ENCODE measurements around the gene DTX3L.
"Not testable (repeated sequence)": the region's sequence is repeated elsewhere in the genome, so short reads cannot be mapped to it uniquely, and the experiment has no call there.

Gene DTX3L

GRCh38 chr3:122562923-122563716, 1.0 kb upstream of the DTX3L start:
- no peak for DNase-seq

- no peak for DNase-seq
Measured at GRCh38 chr3:122563717-122564025, 467 bp upstream of the DTX3L start.

GRCh38 chr3:122568131-122568530, 4.0 kb downstream of the DTX3L start:
- not testable (repeated sequence) for DNase-seq

- no peak for DNase-seq
Measured at GRCh38 chr3:122568755-122569154, 4.6 kb downstream of the DTX3L start.

GRCh38 chr3:122572940-122573412, 8.8 kb downstream of the DTX3L start:
- peak; percentile 15 for DNase-seq

- DNase-seq = no peak
Measured at GRCh38 chr3:122576174-122576940, 12.2 kb downstream of the DTX3L start.

- DNase-seq = peak; percentile 18
Measured at GRCh38 chr3:122577409-122578031, 13.4 kb downstream of the DTX3L start, which contains the start of gene PARP15. TSS of gene PARP15 (plus strand) at chr3:122577650. CDS start at chr3:122577668, 18 bp downstream.

- no peak for DNase-seq
Measured at GRCh38 chr3:122578069-122578740, 14.1 kb downstream of the DTX3L start.

GRCh38 chr3:122580470-122580869, 16.3 kb downstream of the DTX3L start:
- no peak for DNase-seq

- no peak for DNase-seq
Measured at GRCh38 chr3:122581622-122582021, 17.5 kb downstream of the DTX3L start.

- DNase-seq = no peak
Measured at GRCh38 chr3:122582390-122582789, 18.3 kb downstream of the DTX3L start.

GRCh38 chr3:122586098-122586497, 22.0 kb downstream of the DTX3L start:
- DNase-seq = no peak

- DNase-seq = no peak
Measured at GRCh38 chr3:122586773-122587485, 22.8 kb downstream of the DTX3L start.

GRCh38 chr3:122587572-122587971, 23.4 kb downstream of the DTX3L start:
- DNase-seq = no peak

GRCh38 chr3:122589297-122589696, 25.2 kb downstream of the DTX3L start:
- no peak for DNase-seq

- DNase-seq = no peak
Measured at GRCh38 chr3:122590610-122591009, 26.5 kb downstream of the DTX3L start.

- no peak for DNase-seq
Measured at GRCh38 chr3:122594025-122594424, 29.9 kb downstream of the DTX3L start.

- no peak for DNase-seq
Measured at GRCh38 chr3:122598151-122598550, 34.0 kb downstream of the DTX3L start.

- no peak for DNase-seq
Measured at GRCh38 chr3:122598556-122598955, 34.4 kb downstream of the DTX3L start.

GRCh38 chr3:122602011-122602710, 38.0 kb downstream of the DTX3L start:
- no peak for DNase-seq

- DNase-seq = no peak
Measured at GRCh38 chr3:122603056-122603455, 38.9 kb downstream of the DTX3L start.

GRCh38 chr3:122606330-122606729, 42.2 kb downstream of the DTX3L start:
- DNase-seq = no peak
